ENCODE data around the gene ANAPC2.

The ANAPC2 gene

DNA sequence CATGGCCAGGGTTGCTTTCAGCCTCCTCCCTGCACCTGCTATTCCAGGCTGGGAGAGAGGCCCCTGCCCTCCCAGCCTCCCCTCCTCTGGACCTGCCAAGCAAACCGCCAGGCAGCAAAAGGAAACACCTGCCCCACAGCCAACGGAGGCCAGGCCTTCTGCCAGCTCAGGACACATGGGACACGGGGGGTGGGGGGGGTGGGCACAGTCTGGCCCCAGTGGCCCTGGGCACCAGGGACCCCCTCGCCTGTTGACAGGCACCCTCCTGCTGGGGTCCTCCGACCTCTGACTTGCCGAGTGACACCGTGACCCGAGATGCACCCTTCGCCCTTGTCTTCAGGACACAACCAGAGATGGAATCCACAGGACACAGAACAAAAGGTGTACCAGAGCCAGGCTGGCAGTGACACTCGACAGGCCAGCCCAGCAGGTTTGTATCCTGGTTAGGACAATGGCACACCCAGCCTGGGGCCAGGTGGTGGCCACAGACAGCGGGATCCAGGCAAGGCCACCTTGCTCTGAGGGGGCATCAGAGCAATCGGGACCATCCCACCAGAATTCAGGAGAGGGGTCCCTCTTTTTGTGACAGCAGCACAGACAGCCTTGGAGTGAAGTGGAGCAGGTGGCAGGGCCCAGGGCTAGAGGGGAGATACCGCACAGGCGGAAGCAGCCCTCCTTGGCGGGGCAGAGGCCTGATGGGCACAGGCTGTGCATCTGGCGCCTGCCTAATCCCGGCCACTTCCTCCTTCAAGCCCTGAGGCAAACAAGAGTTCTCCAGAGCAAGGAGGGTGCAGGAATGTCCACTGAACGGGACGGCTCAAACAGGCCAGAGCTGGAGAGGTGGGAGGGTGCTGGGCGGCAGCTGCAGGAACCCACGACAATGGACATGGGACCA, 15.2 kb downstream of the ANAPC2 start:
- DNase-seq: no peak

DNA sequence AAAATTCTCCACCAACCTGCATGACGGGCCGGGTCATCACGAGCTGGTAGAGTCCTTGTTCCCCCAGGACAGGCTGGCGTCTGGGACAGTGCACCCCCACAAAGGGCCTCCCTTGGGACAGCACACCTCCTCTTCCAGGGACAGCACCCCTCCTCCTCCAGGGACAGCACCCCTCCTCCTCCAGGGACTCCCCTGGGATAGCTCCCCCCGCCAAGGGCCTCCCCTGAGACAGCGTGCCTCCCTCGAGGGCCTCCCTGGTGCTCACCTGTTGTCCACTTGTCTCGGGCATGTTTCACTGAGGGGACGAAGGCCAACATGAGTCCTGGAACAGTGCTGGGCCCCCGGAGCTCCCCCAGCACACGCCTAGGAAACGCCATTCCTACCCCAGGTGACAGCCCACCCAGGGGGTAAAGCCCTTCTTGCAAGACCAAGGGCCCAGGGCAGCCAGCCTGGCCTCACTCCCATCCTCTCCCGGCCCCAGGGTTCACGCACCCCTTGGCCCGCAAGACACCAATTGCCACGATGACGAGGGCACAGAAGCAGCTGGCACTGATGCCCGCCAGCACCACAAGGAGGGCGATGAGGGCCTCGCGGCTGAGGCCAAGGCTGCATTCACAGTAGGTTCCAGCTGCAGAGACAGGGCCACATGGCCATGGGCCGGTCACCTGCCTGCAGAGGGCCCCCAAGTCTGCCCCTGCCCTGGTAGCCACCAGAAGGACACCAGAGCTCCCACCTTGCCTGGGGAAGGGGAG, 17.0 kb downstream of the ANAPC2 start:
- no peak for DNase-seq

DNA sequence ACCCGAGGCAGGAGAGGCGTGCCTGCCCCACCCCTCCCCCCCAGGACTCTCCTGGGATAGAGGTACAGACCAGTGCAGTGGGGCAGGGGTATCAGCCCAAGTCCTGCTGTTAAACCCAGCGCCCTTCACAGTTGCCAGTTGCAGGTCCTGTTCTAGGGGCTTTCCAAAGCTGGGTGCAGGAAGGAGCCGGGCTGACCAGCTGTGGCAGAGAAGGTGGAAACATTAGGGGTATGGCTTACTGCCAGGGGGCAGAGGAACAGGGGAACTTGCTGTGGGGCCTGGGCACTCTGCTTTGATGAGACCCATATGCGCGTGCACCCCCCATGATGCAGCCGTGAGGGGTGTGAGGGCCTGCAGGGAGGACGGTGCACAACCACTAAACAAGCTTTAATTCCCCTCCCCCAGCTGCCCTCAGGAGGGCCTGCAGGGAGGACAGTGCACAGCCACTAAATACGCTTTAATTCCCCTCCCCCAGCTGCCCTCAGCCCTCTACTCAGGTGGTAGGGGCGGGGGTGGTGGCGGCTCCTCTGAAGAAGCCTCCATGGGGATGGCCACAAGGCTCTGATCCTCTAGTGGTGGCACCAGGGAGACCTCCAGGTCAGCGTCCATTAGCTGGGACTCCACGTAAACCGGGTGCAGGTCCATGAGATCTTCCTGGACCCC, 17.7 kb downstream of the ANAPC2 start:
- DNase-seq: no peak

DNA sequence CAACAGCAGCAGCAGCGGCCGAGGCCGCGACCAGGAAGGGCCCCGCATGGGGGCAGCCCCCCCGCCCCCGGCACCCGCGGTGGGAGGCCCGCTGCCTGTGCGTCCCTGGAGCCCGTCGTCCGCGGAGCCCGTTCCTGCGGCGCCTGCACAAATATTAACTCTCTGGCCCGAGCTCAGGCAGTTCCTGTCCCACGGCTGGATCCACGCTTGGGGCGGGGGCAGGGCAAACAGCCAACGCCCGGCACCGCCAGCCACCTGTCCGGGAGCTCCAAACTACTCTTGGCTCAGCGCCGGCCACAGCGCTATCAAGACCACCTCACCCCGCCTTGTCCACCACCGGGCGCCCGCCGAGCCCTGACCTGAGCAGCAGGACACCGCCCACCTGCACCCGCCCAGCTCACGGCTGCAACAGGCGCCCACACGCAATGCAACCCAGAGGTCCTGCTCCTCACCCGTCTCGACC, 18.4 kb downstream of the ANAPC2 start, which contains the start of gene LRRC26:
TSS of gene LRRC26 (minus strand) at position 156 of the 463 bp plus-strand sequence. CDS start at position 48, 108 bp downstream.
- no peak for DNase-seq

DNA sequence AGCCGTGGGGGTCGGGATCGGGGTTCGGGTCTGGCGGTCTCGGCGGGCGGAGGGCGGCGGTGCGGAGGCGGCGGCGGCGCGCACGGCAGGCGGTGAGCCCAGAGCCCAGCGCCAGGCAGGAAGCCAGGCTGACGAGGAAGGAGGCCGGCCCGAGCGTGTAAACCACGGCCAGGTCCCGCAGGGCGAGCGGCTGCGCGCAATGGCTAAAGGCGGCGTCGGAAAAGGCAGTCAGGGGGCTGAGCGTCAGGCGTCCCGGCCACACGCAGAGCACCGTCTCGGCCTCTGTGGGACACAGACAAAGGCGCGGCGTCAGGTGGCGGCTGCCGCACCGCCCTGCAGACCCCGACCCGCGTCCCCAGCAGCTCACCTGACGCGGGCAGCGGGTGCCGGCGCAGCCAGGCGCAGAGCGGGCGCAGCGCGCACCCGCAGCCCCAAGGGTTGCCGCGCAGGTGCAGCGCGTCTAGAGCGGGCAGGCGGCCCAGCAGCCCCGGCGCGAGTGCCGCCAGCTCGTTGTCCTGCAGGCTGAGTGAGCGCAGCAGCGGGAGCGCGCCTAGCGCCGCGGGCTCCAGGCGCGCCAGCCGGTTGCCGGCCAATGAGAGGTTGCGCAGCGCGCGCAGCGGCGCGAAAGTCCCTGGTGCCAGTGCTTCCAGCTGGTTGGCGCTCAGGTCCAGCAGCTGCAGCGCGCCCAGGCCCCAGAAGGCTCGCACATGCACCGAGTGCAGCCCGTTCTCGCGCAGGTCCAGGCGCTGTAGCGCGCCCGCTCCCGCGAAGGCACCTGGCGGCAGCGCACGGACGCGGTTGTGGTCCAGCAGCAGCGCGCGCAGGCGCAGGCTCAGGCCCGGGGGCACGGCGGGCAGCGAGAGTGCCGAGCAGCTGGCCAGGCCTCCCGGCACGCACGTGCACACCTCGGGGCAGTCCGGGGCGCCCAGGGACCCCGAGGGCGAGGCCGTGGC, 19.2 kb downstream of the ANAPC2 start:
- peak; percentile 37 for DNase-seq

DNA sequence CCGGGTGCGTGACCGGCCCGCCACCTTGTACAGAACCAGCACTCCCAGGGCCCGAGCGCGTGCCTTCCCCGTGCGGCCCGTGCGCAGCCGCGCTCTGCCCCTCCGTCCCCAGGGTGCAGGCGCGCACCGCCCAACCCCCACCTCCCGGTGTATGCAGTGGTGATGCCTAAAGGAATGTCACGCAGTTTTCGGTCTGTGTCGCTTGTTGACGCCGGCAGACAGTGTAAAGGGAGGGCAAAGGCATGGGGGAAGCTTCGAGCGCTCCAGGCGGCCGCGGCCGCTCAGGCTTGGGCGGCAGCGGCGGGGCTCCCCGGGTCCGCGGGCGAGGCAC, 19.8 kb downstream of the ANAPC2 start:
- DNase-seq: no peak

DNA sequence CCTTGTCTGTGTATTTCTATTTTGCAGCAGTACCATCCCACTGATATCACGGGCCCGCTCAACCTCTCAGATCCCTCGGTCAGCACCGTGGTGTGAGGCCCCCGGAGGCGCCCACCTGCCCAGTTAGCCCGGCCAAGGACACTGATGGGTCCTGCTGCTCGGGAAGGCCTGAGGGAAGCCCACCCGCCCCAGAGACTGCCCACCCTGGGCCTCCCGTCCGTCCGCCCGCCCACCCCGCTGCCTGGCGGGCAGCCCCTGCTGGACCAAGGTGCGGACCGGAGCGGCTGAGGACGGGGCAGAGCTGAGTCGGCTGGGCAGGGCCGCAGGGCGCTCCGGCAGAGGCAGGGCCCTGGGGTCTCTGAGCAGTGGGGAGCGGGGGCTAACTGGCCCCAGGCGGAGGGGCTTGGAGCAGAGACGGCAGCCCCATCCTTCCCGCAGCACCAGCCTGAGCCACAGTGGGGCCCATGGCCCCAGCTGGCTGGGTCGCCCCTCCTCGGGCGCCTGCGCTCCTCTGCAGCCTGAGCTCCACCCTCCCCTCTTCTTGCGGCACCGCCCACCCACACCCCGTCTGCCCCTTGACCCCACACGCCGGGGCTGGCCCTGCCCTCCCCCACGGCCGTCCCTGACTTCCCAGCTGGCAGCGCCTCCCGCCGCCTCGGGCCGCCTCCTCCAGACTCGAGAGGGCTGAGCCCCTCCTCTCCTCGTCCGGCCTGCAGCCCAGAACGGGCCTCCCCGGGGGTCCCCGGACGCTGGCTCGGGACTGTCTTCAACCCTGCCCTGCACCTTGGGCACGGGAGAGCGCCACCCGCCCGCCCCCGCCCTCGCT, 20.4 kb downstream of the ANAPC2 start:
- DNase-seq: no peak

DNA sequence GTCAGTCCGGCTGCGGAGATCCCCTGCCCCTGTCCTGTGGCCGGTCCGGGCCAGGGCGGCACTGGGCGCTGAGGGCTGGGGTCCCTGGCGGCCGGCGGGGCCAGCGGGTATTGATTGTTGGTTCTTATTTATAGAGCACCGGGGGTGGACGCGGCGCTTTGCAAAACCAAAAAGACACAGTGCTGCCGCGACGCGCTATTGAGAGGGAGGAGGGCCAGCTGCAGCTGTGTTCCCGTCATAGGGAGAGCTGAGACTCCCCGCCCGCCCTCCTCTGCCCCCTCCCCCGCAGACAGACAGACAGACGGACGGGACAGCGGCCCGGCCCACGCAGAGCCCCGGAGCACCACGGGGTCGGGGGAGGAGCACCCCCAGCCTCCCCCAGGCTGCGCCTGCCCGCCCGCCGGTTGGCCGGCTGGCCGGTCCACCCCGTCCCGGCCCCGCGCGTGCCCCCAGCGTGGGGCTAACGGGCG, 21.0 kb downstream of the ANAPC2 start:
- DNase-seq: no peak

DNA sequence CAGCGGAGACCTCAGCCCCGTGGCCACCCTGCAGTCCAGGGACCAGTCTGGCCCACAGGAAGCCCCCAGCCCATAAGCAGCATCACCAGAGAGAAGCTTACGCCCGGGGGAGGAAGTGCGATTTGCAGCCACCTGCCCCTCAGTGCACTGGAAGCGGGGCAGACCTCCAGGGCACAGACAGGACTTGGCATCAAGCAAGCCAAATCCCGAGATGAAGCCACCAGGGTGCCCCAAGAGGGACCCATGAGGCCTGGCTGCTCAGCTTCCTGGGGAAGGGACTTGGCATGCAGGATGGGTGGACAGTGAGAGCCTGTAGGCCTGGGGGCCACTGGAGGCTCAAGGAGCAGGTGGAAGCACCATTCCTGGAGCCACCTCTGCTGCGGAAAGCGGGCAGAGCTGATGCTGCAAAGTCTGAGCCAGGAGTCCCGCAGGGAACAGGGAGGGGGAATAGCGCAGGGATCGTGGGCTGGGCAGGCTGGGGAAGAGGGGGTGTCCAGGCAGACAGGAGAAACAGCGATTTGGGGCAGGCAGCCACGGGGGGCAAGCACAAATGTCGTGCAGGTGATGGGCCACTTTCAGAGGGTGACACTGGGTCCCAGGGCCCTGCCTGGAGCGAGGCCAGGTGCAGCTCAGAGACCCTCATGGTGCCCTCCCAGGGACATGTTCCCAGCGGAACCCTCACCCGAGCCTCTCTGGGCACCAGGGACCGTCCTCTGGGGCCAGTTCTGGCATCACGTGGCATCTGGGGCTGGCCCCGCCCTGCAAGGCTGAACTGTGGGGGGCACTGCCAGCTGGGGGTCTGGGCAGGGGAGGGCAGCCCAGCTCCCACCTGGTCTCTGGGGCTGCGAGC, 21.8 kb downstream of the ANAPC2 start:
- DNase-seq: no peak

DNA sequence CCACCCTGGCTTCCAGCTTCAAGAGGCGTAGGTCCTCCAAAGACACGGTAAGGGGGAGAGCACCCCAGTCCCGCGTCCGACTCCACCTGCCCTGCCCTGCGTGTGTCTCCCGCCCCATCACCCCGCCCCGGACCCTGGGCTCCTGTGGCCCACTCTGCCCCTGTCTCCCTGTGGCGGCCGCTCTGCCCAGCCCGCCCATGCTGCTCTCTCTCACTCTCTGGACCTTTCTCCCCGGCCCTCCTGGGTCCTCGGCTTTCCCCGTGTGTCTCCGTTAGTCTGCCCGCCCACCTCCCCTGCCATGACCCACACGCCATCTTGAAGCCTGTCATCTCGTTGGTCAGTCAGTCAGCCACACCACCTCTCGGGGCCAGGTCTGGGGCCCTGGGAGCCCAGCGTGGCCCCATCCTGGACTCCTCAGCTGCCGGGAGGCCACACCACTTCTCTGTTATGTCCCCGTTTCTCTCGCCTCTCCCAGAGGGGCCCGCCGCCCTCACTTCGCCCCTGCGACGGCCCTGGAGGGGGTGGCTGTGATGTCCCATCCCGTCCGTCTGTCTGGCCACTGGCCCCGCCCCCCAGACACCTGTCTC, 23.0 kb downstream of the ANAPC2 start:
- no peak for DNase-seq

DNA sequence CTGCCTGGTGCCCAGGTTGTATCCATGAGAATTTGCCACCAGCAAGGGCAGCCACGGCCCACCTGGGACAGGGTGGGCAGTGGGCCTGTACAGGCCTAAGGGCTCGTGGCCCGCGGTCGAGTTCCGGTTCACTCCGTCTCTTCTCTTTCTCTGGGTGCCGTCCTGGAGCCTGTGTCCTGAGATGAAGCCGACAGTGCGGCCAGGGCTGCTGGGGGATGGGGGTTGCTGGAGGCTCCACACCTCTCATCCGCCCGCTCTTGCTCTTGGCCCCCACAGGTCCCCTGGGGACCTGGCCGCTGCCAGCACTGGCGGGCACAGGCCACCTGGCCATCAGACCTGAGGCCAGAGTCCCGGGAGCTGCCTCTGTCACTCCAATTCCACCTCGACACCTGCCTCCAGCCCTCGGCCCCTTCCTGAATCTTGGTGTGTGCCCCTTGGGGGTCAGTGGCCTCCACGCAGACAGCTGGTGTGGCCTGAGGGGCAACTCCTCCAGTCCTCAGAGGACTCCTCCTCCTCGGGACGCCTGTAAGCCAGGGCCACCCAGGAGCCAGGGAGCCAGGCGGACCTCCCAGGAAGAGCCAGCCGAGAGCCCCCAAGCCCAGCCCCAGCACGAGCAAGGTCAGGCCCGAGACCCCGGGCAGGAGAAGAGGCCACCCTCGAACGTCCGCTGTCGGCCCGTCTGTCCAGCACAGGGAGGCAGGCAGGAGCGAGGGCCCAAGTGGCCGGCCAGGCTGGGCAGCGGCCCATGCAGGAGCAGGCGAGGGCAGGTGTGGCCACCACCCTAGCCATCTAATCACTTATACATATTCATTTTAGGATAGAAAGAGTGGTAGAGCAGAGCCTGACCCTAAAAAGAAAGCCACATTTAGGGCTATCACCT, 23.8 kb downstream of the ANAPC2 start:
- DNase-seq: no peak

DNA sequence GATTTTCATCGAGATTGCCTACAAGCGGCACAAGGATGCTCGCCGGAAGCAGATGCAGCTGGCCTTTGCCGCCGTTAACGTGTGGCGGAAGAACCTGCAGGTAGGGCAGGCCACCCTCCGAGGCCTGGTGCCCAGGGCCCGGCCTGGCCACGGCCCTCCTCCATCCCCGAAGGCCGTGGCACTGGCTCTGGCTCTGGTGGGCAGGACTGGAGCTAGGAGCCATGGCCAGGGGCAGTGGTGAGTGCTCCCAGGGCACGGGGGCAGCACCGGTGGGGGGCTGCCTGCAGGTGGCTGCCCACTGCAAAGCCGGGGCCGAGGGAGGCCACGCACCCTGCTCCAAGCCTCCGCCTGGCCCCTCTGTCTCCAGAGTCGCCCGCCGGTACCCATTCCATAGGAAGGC, 24.6 kb downstream of the ANAPC2 start:
- DNase-seq: no peak

DNA sequence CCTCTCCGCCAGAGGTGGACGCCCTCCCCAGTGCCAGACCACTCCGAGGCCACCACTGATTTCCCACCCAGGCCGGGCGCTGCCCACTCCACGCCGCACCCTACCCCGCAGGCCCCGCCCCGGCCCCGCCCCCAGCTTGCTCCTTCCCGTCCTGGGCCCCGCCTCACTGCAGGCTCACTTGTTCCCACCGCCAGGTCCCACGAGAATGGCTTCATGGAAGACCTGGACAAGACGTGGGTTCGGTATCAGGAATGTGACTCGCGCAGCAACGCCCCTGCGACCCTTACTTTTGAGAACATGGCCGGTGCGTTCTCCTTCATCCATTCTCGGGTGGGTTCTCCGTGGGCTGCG, 25.0 kb downstream of the ANAPC2 start:
- no peak for DNase-seq

DNA sequence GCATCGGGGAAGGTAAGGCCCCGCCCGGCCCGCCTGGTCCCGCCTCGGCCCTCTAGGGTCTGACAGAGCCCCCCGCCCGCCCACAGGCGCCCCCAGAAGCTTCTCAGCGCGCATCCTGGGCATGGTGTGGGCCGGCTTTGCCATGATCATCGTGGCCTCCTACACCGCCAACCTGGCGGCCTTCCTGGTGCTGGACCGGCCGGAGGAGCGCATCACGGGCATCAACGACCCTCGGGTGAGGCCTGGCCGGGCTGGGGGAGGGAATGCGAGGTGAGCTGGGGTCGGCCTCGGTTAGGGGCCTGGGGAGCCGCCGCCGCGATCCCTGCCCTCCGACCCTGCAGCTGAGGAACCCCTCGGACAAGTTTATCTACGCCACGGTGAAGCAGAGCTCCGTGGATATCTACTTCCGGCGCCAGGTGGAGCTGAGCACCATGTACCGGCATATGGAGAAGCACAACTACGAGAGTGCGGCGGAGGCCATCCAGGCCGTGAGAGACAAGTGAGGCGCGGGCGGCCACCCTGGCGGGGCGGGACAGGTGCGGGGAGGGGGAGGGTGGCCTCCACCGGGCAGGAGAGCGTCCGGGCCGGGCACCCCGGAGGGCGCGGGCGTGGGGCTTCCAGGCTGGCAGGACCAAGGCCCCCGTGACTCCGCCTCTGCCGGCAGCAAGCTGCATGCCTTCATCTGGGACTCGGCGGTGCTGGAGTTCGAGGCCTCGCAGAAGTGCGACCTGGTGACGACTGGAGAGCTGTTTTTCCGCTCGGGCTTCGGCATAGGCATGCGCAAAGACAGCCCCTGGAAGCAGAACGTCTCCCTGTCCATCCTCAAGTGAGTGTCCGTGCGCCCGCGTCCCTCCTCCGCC, 25.6 kb downstream of the ANAPC2 start:
- no peak for DNase-seq

DNA sequence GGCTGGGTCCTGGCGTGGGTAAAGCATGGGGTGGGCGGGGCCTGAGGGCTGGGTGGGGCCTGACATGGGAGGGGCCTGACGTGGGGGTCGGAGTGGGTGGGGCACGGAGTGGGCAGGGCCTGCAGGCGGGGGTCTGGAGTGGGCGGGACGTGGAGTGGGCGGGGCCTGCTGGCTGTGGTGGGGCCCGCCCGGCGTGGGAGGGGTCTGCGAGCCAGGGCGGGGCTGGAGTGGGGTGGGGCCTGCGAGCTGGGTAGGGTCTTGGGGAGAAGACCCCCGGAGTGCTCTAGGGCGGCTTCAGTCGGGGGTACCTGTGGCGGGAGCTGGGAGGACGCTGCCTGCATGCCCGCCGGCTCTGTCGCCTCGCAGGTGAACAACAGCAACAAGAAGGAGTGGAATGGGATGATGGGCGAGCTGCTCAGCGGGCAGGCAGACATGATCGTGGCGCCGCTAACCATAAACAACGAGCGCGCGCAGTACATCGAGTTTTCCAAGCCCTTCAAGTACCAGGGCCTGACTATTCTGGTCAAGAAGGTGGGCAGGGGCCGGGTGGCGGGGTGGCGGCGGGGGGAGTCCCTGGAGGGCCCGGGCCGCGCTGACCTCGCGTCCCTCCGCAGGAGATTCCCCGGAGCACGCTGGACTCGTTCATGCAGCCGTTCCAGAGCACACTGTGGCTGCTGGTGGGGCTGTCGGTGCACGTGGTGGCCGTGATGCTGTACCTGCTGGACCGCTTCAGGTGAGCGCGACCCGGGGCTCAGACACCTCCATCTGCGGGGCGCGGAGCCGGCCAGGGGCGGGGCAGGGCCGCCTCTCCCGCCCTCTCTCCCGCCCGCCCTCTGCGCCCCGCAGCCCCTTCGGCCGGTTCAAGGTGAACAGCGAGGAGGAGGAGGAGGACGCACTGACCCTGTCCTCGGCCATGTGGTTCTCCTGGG, 26.5 kb downstream of the ANAPC2 start:
- DNase-seq: no peak

DNA sequence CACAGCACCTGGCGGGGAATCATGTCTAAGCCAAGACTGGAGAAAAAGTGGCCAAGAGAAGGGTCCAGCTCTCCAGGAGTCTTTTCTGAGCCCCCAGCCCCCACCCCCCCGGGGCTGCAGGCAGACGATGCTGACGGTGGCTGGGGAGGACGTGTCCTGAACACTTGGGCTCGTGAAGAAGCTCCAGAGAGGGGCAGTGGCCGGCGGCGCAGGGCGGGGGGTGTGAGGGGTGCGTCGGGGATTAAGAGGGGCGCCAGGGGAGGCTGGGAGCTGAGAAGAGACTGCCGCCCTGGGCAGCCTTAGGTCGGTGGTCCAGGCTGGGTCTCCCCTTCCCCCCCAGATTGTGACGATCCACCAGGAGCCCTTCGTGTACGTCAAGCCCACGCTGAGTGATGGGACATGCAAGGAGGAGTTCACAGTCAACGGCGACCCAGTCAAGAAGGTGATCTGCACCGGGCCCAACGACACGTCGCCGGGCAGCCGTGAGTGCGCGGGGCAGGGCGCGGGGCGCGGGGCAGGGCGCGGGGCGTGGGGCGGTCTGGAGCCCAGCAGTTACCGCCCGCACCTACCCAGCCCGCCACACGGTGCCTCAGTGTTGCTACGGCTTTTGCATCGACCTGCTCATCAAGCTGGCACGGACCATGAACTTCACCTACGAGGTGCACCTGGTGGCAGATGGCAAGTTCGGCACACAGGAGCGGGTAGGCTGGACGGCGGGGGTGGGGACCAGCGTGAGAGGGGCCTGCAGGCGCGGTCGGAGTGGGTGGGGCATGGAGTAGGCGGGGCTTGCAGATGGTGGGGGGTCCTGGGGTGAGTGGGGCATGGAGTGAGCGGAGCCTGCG, 27.4 kb downstream of the ANAPC2 start:
- no peak for DNase-seq
